GM18508 (cell line): ENCODE data around the gene HMMR.
"Not testable (repeated sequence)": the region's sequence is repeated elsewhere in the genome, so short reads cannot be mapped to it uniquely, and the experiment has no call there.

Experiments
- ATAC-seq: cut with Tn5 transposase; IDR thresholded peaks from one replicate; pipeline ENCODE4 v1.9.1; 2021; ENCODE audit warnings: moderate number of reproducible peaks; ENCODE audit not compliant: insufficient read depth, unreplicated experiment

Gene HMMR

DNA sequence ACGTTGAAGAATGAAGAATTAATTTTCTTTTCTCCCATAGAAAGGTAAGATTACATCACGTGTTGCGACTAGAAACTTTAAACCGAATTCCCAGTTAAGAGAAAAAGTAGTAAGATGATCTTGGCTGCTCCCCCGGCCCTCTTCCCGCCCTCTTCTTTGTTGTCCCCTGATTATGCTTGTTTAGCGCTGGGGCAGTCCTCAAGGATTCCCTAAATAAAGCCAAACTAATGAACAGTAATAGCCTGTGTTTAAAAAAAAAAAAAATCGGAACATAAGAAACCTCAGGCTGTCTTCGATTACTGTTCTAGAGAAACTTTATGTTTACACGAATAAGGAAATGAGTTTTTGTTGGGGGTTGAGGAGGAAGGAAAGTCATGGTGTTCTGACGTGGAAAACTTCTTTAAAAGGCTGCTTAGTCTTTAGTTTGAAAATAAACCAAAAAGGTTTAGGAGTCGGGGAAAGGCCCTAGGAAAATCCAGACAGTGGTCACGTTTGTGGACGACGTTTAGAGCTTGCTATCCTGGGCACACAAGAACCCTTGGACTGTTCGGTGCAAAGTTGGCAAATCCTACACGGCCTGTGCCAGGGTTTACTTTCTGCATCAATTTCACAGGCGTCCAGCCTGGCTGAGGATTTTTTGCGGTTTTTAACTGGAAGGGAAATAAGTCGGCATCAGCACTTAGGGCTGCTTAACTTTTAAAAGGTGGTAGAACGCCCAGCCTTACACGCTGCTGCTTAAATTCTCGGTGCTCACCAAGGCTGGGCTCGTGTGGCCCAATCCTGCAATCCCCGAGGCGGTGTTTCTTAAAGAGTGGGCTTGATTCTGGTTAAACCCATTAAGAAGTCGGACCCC is 43.9 kb downstream of the HMMR start:
- no peak for ATAC-seq

DNA sequence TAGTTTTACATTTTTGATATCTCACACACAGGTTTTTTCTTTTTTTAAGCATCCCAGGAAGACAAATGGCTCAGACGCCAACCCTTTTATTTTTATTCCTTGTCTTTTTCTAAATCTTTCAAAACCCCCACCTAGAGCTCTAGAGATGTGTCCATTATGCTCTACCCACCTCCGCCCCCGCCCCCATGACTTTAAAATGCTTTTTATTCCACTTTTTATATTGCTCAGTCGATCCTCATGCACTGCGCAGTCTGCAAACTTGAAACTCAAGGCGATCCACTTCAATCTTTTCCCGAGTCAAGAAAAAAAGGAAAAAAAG is 44.6 kb downstream of the HMMR start:
- no peak for ATAC-seq

- ATAC-seq: peak; percentile 74
Measured at GRCh38 chr5:163505368-163506094, 45.1 kb downstream of the HMMR start, which contains the start of gene MAT2B. TSS of gene MAT2B (plus strand) at chr5:163505619. CDS start at chr5:163505687, 68 bp downstream.

GRCh38 chr5:163506095-163506457 is 45.6 kb downstream of the HMMR start:
- ATAC-seq: peak; percentile 20

DNA sequence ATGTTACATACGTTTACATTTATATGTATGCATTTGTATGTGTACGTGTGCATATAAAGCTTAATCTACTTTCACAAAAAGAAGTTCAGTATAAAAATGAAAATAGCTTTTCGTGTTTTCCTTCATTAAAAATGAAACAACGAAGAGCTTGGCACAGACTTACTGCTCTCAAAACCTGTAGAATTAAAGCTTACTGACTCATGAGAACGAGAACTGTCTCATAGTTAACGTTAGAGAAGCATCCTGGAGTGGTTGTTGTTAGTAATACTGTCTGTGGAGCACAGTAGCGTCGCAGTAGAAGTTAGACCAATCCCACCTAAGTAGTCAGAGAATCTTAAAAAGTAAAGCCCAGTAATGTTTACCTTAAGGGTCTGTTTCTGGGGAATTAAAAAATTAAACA is 46.3 kb downstream of the HMMR start:
- ATAC-seq: no peak

DNA sequence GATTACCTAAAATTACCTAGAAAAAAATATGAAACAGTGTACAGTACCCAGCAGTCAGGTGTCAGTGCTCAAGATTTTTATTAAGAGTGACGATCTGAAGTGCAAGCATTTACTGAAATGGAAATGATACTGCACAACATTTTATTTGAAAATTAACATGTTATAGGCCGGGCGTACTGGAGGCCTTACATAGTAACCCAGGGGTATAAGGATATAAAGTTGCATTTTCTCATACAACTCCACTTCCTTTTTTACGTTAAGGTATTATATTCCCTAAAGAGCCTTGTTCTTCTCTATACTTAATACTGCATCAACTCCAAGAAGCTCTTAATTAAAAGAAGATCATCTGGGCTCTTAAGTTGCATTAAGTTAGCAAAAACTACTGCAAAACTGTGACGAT is 48.3 kb downstream of the HMMR start:
- no peak for ATAC-seq

DNA sequence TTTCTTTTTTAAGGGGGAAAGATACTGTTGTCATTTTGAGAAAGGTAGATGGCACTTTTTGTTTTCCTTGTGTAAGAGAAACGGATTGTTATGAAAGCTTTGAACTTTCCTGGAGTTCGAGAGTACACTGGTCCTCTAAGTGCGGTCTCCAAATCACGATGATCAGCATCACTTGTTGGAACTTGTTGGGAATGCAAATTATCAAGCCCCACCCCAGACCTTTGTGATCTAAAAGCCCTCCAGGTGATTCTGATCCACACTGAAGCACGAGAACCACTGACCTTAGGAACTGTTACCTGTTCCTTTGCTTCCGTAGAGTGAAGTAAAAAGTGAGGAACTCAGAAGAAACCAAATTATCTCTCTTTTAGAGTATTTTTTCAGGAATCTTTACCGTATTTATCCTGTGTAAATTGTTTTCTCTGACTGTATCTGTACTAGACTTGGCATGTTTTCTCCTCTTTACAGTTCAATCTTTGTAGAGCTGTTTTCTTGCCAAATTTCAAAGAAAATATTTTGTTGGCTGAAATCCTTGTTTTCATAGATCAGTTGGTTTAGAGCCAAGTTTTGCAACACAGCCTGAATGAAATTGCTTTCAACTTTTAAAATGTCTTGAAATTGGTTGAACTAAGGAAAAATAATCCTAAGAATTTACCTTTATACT is 49.0 kb downstream of the HMMR start:
- no peak for ATAC-seq

GRCh38 chr5:163512526-163512925 is 52.1 kb downstream of the HMMR start:
- no peak for ATAC-seq

GRCh38 chr5:163525096-163525495 is 64.7 kb downstream of the HMMR start:
- ATAC-seq: no peak

DNA sequence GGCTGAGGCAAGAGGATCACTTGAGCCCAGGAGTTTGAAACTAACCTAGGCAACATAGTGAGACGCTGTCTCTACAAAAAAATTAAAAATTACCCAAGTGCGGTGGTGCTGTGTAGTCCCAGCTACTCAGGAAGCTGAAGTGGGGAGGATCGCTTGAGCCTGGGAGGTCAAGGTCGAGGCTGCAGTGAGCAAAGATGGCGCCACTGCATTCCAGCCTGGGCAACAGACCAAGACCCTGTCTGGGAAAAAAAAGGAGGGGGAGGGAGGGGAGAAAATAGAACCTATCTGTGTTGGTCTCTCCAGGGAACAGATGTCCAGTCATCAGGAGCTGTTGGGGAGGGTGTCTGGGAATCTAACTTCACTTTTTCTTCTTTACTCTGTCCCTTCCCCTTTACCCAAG is 69.3 kb downstream of the HMMR start:
- ATAC-seq: no peak

DNA sequence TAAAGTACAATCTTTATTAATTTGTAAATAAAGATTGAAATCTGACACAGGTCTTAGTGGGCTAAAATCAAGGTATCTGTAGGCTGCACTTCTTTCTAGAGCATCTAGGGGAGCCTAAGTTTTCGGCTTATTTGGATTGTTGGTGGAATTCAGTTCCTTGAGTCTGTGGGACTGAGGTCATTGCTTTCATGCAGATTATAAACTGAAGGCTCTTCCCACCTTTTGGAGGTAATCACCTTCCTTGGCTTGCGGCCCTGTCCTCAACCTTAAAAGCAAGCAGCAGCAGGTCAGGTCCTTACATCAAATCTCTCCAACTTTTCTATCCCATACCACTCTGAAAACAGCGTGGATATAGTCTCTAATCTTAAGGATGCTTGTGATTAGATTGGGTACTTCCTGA is 70.8 kb downstream of the HMMR start:
- no peak for ATAC-seq

- ATAC-seq: no peak
Measured at GRCh38 chr5:163532171-163533084, 72.0 kb downstream of the HMMR start.

- ATAC-seq: no peak
Measured at GRCh38 chr5:163533223-163533622, 72.8 kb downstream of the HMMR start.

DNA sequence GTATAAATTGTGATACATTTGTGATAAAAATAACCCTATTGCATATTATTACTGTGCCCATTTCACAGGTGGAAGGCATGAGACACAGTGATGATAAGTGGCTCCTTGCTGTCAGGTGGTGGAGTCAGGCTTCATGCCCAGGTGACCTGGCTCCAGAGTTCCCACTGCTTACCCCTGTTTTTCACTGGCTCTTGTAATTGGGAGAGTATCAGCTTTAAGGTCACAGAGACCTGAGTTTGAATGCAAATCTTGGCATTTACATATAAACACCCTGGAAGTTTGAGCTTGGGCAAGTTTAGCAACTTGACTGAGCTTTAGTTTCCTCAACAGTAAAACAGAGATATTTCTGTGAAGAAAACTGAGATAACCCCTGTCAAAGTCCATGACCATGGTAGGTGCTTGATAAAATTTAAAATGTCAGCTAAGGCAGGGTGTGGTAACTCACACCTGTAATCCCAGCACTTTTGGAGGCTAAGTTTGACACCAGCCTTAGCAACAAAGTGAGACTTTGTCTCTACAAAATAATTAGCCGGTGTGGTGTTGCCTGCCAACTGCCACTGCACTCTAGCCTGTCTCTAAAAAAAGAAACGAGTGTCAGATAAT is 74.2 kb downstream of the HMMR start:
- ATAC-seq: no peak

DNA sequence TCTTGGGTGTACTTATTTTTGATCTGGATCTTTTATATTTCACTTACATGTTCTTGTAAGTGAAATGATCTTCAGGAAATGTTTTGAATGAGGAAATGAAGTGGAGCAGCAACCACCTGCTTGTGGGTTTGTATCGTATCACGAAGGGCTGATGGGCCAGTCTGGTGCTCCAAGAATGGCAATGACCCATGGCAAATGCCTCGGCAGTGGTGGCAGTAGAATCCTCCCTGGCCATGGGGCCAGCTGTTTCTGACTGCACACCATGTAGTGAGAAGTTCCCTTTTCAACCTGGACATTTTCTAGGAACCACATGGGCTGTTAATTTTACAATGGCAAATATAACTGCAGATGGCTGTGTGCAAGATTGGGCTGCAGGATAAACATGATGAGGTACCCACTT is 74.9 kb downstream of the HMMR start:
- no peak for ATAC-seq

- ATAC-seq: not testable (repeated sequence)
Measured at GRCh38 chr5:163536442-163536841, 76.0 kb downstream of the HMMR start.

DNA sequence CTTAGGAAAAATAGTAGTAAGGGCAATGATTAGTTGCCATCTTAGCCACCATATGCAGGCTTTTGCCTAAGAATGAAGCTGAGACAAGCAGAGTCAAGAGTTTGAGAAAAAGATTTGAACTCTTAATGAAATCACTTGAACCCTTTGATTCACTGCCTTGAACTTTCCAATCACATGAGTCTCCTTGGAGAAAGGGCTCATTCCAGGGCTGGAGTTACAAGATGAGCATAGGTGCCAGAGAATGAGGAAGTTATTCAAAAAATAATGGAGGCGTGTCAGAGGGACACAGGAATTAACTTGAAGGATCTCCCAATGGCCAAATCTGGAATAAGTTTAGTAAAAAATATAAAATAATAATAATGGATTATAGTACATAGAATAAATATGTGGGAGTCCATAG is 80.3 kb downstream of the HMMR start:
- ATAC-seq: no peak
